Loucy (cell line): Measurements from ENCODE around the gene WDR33.
"Not testable (repeated sequence)": the region's sequence is repeated elsewhere in the genome, so short reads cannot be mapped to it uniquely, and the experiment has no call there.

Source experiments
- H2AFZ ChIP-seq: fragments of 200-600 bp; sonication (generic); 2 replicates; pipeline ENCODE4 v1.6.0; 2016; ENCODE audit warnings: antibody characterized with exemption, mild to moderate bottlenecking, low read length, moderate library complexity
- H3F3A ChIP-seq: fragments of 200-600 bp; 2 replicates; pipeline ENCODE4 v1.6.0; 2016; ENCODE audit warnings: antibody characterized with exemption, low read depth, mild to moderate bottlenecking
- H3K27me3 ChIP-seq: fragments of 200-600 bp; sonication (generic); 2 replicates; pipeline ENCODE4 v1.6.1; 2014; ENCODE audit warnings: low read length, mild to moderate bottlenecking; ENCODE audit not compliant: insufficient read depth, poor library complexity, severe bottlenecking
- H3K36me3 ChIP-seq: fragments of 200-600 bp; sonication (generic); 2 replicates; pipeline ENCODE4 v1.6.1; 2016; ENCODE audit warnings: low read length; ENCODE audit not compliant: insufficient read depth
- H3K4me1 ChIP-seq: fragments of 200-600 bp; sonication (generic); 2 replicates; pipeline ENCODE4 v1.5.1; 2014; ENCODE audit warnings: low read length, mild to moderate bottlenecking; ENCODE audit not compliant: insufficient read depth, poor library complexity, severe bottlenecking
- H3K4me2 ChIP-seq: fragments of 200-600 bp; sonication (generic); 2 replicates; pipeline ENCODE4 v1.6.0; 2014; ENCODE audit warnings: antibody characterized with exemption, low read length, low read depth, mild to moderate bottlenecking; ENCODE audit not compliant: poor library complexity, severe bottlenecking
- H3K4me3 ChIP-seq: fragments of 200-600 bp; sonication (generic); 2 replicates; pipeline ENCODE4 v1.5.1; 2014; ENCODE audit warnings: low read length, mild to moderate bottlenecking, mixed read lengths; ENCODE audit not compliant: poor library complexity, severe bottlenecking
- H3K79me2 ChIP-seq: fragments of 200-600 bp; sonication (generic); 2 replicates; pipeline ENCODE4 v1.6.1; 2014; ENCODE audit warnings: low read length; ENCODE audit not compliant: insufficient read depth
- H3K9ac ChIP-seq: fragments of 200-600 bp; sonication (generic); 2 replicates; pipeline ENCODE4 v1.6.0; 2014; ENCODE audit warnings: mild to moderate bottlenecking, low read depth, low read length, moderate library complexity; ENCODE audit not compliant: poor library complexity, severe bottlenecking
- H3K9me2 ChIP-seq: fragments of 200-600 bp; sonication (generic); replicated peaks from 2 replicates; pipeline ENCODE4 v1.6.1; 2016; ENCODE audit warnings: low read depth, low read length, mixed read lengths
- H3K9me3 ChIP-seq: fragments of 200-600 bp; sonication (generic); 2 replicates; pipeline ENCODE4 v1.6.1; 2014; ENCODE audit warnings: mild to moderate bottlenecking, antibody characterized with exemption, low read length, low read depth; ENCODE audit not compliant: insufficient read depth
- H4K20me1 ChIP-seq: fragments of 200-600 bp; sonication (generic); 2 replicates; pipeline ENCODE4 v1.6.0; 2014; ENCODE audit warnings: antibody characterized with exemption, low read length, mild to moderate bottlenecking; ENCODE audit not compliant: insufficient read depth, poor library complexity, severe bottlenecking
- EZH2phosphoT487 ChIP-seq: fragments of 200-600 bp; IDR thresholded peaks from 2 replicates; pipeline ENCODE4 v1.6.1; 2018; ENCODE audit warnings: antibody characterized with exemption, mild to moderate bottlenecking, moderate library complexity, borderline replicate concordance
- TF ChIP-seq, protein P1 (sequence below): fragments of 200-600 bp; sonication (generic); conservative IDR thresholded peaks from 2 replicates; pipeline ENCODE4 v1.5.1; 2014; ENCODE audit warnings: mild to moderate bottlenecking, antibody characterized with exemption, low read length

The WDR33 gene

GRCh38 chr2:127753374-127753773, 57.6 kb downstream of the WDR33 start:
- Histone ChIP-seq H3K36me3 (peaks cover 13% of the 10 kb centered on the region; the same call in 1 of the 2 replicates), H3K9me2 (no peaks in the 10 kb centered on the region), H3F3A (no peaks in the 10 kb centered on the region; the same call in 1 of the 2 replicates), H4K20me1 (no peaks in the 10 kb centered on the region), H3K4me1 (no peaks in the 10 kb centered on the region), H3K4me2 (no peak overlapping the region), H3K9me3 (no peaks in the 10 kb centered on the region), H3K9ac (no peak overlapping the region), H3K27me3 (no peaks in the 10 kb centered on the region), H2AFZ (no peak overlapping the region), H3K79me2 (no peaks in the 10 kb centered on the region), H3K4me3 (no peak overlapping the region)
- no peak for TF ChIP-seq EZH2phosphoT487
- TF ChIP-seq, protein P1, sequence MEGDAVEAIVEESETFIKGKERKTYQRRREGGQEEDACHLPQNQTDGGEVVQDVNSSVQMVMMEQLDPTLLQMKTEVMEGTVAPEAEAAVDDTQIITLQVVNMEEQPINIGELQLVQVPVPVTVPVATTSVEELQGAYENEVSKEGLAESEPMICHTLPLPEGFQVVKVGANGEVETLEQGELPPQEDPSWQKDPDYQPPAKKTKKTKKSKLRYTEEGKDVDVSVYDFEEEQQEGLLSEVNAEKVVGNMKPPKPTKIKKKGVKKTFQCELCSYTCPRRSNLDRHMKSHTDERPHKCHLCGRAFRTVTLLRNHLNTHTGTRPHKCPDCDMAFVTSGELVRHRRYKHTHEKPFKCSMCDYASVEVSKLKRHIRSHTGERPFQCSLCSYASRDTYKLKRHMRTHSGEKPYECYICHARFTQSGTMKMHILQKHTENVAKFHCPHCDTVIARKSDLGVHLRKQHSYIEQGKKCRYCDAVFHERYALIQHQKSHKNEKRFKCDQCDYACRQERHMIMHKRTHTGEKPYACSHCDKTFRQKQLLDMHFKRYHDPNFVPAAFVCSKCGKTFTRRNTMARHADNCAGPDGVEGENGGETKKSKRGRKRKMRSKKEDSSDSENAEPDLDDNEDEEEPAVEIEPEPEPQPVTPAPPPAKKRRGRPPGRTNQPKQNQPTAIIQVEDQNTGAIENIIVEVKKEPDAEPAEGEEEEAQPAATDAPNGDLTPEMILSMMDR = no peak

DNA sequence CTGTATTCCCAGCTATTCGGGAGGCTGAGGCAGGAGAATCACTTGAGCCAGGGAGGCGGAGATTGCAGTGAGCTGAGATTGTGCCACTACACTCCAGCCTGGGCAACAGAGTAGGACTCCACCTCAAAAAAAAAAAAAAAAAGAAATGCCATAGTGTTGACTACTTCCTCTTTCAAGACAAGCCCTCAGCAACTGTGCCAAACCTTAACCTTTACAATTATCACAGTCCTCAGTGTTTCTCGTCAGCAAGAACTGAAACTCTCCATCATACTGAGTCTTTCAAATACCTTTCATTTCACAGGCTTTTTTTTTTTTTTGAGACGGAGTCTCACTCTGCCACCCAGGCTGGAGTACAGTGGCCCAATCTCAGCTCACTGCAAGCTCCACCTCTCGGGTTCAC, 61.4 kb downstream of the WDR33 start:
- H4K20me1 ChIP-seq, H3K4me2 ChIP-seq, H3K27me3 ChIP-seq: not testable (repeated sequence)

DNA sequence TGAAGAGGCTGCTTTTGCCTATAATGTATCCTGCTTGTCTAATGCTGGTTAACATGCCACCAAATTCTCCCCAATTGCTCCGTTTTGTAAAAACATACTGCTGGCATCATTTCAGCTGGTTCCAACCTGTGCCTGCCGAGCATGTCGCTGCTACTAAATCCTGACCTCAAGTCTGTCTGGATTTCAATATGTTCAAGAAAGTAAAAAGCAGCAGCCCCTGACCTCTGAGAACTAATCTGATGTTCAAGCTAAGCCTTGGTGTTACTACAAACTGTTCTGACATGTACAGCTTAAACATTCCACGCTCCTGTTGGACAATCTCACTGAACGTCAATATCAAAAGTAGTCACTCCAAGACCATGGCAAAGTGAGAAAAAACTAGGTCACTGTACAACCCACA, 63.4 kb downstream of the WDR33 start:
- Histone ChIP-seq H2AFZ (no peak overlapping the region), H3K79me2 (no peaks in the 10 kb centered on the region), H3K4me1 (no peaks in the 10 kb centered on the region), H3K4me3 (no peak overlapping the region), H3K36me3 (peaks cover 12% of the 10 kb centered on the region; the same call in 1 of the 2 replicates), H3F3A (no peaks in the 10 kb centered on the region), H3K9me3 (no peaks in the 10 kb centered on the region), H3K9ac (no peak overlapping the region), H4K20me1 (no peaks in the 10 kb centered on the region), H3K9me2 (no peaks in the 10 kb centered on the region), H3K4me2 (no peak overlapping the region), H3K27me3 (no peaks in the 10 kb centered on the region)
- TF ChIP-seq EZH2phosphoT487 = no peak
- TF ChIP-seq, protein P1 = no peak

More for the DNA sequence above, 61.4 kb downstream of the WDR33 start:
- not testable (repeated sequence) for H2AFZ ChIP-seq, H3F3A ChIP-seq, H3K4me1 ChIP-seq, H3K4me3 ChIP-seq, H3K79me2 ChIP-seq, H3K9ac ChIP-seq, H3K9me2 ChIP-seq, H3K9me3 ChIP-seq
- H3K36me3 ChIP-seq = peaks cover 12% of the 10 kb centered on the region; the same call in 1 of the 2 replicates

- Histone ChIP-seq H3K9ac (no peak overlapping the region), H3K4me2 (no peak overlapping the region), H4K20me1 (no peaks in the 10 kb centered on the region), H3K4me3 (no peak overlapping the region), H3K36me3 (peaks cover 18% of the 10 kb centered on the region; the same call in 1 of the 2 replicates), H3K4me1 (no peaks in the 10 kb centered on the region), H3K9me3 (no peaks in the 10 kb centered on the region), H3F3A (no peaks in the 10 kb centered on the region), H3K27me3 (no peaks in the 10 kb centered on the region), H3K79me2 (no peaks in the 10 kb centered on the region), H3K9me2 (no peaks in the 10 kb centered on the region), H2AFZ (no peak overlapping the region)
- TF ChIP-seq, protein P1 = peak; percentile 18; the same call in 1 of the 2 replicates
- TF ChIP-seq EZH2phosphoT487 = no peak
Observed at GRCh38 chr2:127743477-127744026, 67.4 kb downstream of the WDR33 start.
